Hematopoietic multipotent progenitor cell treated with erythropoietin and hydrocortisone succinate and interleukin-3 and kit ligand, for 17 days (in vitro differentiated cells): Measurements from ENCODE around the gene ZNF646.

Experiments
- DNase-seq: peaks from one replicate; pipeline ENCODE4 v3.0.0-alpha.2; 2015; ENCODE audit warnings: low spot score

Gene ZNF646

DNA sequence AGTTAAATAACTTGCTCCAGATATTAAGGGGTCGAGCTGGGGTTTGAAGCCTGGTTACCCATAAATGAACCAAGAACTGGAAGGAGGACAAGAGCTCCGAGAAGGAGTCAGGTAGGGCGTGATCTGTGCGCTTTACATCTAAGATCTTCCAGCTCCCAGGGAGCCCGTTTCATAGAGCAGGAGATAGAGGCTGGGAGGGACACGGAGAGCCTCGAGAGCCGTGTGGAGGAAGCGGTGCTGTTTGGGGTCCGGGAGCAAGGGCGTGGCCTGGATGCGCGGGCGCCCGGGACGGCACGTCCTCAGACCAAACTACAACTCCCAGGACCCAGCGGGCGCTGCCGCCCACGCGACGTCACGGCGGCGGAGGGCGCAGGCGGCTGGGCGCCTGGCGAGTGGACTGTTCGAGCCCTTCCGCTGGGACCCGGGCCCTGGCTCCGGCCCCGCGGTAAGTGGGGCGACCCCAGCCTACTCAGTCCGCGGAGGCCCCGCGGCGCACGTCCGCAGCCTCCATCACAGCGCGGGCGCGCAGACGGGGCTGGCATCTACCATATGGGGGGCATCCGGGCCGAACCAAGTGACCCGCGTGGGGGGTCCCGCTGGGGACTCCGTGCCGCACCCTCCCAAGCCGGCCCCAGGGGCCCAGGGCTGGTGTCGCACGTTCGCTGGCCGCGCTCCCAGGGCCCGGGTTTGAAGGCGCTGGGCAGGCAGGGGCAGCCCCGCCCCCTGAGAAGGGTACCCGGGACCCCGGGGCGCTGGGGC, 34.0 kb downstream of the ZNF646 start, which contains the start of gene BCKDK:
Gene BCKDK (plus strand): TSS at position 352 of the 759 bp plus-strand sequence. CDS start 838 bp downstream, outside the sequence.
- DNase-seq = peak; percentile 65

DNA sequence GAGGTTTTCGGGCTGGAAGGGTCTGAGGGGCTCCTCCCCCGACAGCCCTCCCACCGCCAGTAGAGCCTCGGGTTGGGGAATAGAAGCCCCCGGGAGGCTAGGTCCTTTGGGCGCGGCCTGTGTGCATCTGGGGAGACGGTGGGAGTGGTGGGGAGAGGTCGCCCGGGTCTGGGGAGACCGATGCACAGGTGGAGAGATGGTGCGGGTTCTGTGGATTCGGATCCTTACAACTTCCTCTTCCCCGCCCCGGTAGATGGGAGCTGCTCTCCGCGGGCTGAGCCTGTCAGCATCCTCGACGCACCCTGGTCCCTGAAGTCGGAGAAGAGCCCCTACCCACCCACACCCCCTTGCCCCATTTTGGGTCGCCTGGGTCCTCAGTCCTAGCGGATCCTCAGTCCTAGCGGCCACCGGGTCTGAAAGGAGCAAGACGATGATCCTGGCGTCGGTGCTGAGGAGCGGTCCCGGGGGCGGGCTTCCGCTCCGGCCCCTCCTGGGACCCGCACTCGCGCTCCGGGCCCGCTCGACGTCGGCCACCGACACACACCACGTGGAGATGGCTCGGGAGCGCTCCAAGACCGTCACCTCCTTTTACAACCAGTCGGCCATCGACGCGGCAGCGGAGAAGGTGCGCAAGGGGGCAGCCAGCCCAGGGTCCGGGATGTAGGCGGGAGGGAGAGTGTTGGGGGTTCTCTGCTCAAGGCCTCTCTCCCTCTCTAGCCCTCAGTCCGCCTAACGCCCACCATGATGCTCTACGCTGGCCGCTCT, 34.8 kb downstream of the ZNF646 start:
- no peak for DNase-seq

DNA sequence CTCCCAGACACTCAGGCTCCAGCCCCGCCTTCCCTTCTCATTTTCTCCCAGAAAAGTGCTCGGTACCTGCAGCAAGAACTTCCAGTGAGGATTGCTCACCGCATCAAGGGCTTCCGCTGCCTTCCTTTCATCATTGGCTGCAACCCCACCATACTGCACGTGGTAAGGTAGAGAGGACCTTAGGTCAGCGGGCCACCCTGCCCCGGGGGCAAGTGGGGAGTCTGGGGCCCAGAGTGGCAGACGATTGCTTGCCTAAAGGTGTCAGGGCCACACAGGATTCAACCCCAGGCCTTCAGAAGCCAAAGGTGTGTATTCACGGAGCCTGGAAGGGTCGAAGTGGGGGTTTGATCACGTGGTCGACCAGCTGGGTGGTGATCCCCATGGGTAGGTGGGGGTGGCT, 35.4 kb downstream of the ZNF646 start:
- DNase-seq = no peak

DNA sequence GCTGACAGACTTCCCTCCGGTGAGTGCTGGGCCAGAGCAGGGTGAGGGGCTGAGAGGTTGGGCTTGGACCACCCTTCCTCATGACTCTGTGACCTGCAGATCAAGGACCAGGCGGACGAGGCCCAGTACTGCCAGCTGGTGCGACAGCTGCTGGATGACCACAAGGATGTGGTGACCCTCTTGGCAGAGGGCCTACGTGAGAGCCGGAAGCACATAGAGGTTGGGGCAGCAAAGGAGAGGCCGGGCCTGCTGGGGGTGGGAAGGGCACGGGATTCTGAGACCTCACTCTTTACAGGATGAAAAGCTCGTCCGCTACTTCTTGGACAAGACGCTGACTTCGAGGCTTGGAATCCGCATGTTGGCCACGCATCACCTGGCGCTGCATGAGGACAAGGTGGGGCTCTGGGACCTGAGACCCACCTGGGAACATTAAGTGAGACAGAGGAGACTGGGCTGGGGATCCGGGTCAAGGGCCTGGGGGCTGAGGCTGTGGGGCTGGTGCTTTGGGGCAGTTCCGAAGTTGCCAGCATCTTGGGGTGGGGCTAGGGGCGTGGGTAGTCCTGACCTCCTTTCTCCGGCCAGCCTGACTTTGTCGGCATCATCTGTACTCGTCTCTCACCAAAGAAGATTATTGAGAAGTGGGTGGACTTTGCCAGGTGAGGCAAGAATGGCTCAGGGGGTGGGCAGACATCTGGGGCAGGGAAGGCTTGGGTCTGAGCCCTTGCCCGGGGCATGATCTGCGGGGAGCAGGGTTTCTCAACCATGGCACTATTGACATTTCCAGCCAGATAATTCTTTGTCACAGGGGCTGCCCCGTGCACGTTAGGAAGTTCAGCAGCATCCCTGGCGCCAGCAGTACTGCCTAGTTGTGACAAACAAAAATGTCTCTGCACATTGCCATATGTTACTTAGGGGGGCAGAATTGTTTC, 36.1 kb downstream of the ZNF646 start:
- DNase-seq = no peak

DNA sequence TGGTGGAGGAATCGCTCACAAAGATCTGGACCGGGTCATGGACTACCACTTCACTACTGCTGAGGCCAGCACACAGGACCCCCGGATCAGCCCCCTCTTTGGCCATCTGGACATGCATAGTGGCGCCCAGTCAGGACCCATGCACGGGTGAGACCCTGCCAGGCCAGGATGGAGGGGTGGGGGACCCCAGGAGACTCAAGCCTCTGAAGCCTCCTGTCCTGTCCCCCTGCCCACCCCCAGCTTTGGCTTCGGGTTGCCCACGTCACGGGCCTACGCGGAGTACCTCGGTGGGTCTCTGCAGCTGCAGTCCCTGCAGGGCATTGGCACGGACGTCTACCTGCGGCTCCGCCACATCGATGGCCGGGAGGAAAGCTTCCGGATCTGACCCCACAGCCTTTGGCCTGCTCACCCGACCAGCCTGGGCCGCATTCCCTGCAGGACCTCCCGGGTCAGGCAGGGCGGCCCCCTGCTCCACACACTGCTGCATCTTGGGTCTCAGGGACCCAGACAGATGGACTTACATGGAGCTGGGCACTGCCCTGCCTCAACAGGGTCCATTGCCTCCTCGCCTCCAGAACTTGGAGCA, 37.8 kb downstream of the ZNF646 start:
- DNase-seq = no peak

DNA sequence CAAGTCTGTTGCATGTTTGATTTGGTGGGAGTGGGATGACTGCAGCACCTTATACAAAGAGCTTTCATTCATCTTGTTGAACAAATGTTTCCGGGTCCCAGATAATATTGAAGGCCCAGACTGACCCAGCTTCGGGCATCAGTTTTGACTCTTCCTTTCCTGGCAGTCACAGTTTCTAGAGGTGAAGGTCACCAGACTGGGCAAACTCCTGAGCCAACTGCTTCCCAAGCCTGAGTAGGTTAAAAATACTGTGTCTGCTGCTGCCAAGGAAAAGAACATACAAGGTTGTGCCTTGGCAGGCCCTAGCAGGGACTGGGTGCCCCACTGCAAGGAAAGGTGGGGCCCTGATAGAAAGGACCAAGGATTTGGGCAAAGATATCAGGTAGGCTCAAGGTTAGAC, 38.5 kb downstream of the ZNF646 start:
- DNase-seq = no peak

DNA sequence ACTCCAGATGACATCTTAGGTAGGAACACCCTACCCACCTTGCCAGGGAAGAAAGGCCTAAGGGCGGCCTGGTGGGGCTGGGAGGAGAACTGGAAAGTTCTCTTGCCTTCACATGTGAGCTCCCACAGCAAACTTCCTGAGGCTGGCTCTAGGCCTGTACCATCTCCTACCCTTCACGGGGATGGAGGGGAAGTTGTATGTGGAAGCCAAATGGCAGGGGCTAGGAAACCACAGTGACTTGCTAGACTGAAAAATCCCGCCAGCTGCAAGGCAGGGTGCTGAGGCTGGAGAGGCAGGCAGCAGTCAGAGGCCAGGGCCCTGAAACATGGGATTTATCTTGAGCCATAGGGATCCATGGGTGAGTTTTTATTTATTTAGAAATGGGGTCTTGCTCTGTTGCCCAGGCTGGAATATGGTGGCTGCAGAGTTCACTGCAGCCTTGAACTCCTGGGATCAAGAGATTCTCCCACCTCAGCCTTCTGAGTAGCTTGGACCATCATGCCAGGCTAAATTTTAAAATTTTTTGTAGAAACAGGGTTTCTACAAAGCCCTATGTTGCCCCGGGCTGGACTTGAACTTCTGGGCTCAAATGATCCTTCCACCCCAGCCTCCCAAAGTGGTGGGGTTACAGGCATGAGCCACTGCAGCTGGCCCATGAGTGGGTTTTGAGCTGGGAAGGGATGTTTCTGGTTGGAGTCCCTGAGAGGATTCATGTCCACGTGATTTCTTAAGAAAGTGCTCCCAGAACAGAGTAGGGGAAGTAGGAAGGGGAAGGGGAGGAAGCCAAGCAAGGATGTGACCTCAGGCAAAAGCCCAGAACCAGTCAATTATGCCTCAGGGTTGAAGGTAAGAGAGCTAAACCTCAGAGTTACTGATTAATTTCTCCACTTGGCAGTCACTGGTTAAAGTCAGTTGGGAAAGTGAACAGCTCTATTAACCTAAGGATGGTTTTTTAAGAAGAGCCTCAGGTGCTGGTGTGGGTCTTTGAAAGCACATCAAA, 39.2 kb downstream of the ZNF646 start:
- DNase-seq = no peak

DNA sequence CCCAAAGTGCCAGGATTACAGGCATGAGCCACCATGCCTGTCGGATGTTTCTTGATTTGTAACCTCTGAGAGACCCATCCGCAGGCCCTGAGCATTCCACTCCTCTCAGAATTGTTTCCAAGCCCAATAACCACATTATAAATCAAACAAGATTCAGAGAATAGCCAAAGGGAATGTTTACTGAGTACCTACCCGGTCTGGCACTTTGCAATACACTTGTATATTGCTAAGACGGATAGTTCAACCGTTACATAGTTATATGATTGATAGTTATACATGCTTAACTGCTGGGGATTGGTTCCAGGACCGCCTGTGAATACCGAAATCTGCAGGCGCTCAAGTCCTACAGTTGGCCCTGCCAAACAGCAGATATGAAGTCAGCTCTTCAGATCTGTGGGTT, 40.2 kb downstream of the ZNF646 start:
- DNase-seq = no peak

DNA sequence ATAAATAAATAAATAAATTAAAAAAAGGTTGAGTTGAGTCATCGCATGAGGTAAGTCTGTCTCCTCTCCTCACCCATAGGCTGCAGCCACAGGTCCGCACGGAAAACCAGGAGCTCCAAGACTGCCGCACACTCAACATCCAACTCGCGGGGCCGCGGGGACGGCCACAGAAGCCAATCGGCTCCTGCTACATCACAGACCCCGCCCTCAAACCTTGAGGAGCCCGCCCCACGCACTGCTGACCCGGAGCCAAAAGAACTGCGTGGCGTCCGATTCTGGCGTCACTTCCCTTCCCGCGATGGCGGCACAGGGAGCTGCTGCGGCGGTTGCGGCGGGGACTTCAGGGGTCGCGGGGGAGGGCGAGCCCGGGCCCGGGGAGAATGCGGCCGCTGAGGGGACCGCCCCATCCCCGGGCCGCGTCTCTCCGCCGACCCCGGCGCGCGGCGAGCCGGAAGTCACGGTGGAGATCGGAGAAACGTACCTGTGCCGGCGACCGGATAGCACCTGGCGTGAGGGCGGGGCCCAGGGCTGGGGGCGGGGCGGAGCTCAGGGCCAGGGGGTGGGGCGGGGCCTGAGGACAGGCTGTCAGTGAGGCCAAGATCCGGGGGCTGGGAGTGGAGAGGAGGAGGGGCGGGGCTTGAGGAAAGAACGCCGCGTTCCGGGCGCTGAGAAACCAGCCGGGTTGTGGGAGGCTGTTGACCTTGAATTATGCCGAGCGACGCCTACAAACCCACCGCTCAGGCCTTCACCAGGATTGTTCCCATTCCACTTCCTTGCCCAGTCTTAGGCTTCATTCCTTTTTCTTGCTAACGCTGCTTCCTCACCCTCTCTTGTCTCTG, 43.4 kb downstream of the ZNF646 start, which contains the start of gene KAT8:
Gene KAT8 (plus strand): TSS at position 281 of the 839 bp plus-strand sequence. CDS start 18 bp downstream, at position 299.
- DNase-seq = peak; percentile 99

DNA sequence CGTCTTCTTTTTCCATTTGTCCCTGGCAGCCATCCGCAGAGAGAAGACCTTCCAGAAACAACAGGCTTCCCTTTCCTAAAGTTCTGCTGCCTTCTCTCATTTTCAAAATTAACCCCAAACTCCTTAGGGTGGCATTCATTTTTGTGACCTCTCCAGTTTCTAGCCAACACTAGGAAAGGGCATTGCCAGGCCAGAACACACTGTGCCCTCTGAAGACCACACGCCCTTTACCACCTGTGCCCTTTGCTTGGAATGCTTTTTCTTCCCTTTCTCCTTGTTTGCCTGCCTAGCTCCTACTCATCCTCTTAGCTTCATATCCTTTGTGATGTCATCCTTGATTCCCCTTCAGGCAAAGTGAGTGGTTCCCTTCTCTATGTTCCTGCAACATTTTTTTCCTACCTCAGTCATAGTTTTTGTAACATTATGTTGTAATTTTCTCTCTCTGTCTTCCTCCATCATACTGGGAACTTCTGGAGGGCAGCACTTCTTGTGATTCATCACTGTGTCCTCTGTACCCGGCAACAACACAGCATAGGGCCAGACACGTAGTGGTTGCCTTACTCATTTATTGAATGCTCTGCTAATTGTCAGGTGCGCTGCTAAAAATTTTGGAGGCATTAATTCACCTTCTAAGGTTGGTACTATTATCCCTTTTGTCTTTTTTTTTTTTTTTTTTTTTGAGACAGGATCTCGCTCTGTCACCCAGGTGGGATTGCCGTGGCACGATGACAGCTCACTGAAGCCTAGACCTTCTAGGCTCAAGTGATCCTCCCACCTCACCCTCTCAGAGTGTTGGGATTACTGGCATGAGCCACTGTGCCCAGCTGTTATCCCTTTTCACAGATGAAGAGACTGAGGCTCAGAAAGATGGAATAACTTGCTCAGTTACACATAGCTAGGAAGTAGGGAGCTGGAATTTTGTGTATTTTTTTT, 44.3 kb downstream of the ZNF646 start:
- no peak for DNase-seq

DNA sequence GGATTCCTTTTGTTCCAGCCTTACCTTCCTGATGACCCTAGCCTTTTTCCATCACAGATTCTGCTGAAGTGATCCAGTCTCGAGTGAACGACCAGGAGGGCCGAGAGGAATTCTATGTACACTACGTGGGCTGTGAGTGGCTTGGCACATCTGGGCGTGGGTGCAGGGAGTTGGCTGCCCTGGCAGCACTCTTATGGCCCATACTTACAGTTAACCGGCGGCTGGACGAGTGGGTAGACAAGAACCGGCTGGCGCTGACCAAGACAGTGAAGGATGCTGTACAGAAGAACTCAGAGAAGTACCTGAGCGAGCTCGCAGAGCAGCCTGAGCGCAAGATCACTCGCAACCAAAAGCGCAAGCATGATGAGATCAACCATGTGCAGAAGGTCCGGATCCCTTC, 45.9 kb downstream of the ZNF646 start:
- no peak for DNase-seq

DNA sequence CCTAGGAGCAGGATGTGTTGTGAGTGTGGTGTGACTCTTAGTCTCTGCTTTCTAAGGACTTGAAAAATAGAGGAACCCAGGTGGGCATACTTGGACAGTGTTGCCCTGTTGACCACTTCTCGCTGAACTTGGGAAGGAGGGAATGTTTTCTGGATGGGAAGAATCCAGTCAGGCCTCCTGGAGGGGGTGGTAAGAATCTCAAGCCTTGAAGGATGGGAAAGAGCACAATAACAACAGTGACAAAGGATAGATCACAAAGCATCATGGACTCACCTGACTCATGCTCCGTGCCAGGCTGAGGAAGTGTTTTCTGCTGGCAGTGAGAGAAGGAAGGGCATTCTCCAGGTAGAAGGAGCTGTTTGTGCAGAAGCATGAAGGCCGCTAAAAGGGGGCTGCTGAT, 51.6 kb downstream of the ZNF646 start:
- no peak for DNase-seq

DNA sequence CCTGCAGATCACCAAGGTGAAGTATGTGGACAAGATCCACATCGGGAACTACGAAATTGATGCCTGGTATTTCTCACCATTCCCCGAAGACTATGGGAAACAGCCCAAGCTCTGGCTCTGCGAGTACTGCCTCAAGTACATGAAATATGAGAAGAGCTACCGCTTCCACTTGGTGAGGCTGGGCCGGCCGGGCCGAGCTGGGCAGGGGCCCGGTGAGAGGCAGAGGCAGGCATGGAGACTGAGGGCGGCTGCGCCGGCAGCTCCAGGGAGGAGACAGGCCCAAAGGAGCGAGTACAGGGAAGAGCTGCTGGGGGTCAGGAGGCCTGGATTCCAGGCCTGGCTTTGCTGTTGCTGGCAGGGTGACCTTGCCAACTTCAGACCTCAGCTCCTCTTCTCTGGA, 53.0 kb downstream of the ZNF646 start:
- no peak for DNase-seq

DNA sequence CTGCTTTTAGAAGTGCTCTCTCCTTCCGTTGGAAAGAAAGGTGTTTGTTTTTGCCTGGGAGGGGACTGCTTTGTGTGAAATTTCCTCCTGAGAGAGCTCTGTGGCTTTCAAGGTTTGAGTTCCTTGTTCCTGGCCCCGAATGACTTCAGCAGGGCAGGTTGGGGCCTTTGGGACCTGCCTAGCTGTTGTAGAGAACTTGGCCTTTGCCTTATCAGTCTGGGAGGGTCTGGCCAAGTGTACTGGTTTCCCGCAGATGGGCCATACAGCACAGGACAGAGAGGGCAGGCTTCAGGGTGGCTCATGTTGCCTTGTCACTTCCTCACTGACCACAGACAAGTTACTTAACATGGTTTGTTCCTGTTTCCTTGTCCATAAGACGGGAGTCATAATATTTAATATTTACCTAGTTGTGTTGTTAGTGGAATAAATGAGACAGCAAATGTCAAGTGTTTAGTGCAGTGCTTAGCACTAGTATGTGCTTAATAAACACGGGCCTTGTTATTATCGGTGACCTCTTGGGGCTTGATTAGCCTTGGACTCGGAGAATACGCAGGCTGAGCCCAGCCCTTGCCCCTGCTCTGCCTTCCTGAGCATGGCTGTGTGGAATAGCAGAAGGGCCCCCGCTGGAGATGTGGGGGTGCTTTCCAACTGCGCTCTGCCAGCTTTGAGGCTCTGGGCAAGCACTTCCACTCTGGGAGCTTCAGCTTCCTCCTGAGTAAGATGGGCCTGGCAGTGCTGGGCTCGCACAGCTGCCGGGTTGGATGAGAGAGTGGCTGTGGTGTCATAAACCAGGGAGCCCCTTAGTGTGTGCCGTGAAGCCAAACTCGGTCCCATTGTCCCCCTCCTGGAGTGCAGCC, 54.7 kb downstream of the ZNF646 start:
- DNase-seq = peak; percentile 39

DNA sequence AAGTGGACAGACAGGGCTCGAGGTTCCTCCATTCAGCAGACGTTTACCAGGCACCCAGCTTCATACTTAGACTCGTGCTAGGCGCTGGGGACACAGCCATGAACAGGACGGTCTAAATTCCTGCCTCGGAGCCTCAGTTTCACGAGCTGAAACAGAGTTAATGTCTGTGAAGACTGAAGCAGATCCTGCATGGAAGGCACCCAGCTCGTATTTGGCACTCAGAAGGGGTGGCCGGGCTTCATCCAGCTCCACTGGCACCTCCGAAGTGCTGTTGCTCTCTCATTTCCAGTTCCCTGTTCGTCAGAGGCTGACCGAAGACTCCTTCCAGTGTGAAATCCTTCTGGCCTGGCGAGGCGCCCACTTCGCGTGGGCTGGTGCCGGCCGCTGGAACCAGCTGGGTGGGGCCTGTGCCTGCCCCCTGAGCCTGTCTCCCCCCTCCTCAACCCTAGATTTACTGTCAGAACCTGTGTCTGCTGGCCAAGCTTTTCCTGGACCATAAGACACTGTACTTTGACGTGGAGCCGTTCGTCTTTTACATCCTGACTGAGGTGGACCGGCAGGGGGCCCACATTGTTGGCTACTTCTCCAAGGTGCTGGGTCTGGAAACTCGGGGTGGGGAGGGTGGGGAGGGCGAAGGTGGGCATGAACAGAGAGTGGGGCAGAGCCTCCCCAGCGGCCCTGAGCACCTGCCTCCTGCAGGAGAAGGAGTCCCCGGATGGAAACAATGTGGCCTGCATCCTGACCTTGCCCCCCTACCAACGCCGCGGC, 55.5 kb downstream of the ZNF646 start:
- no peak for DNase-seq

DNA sequence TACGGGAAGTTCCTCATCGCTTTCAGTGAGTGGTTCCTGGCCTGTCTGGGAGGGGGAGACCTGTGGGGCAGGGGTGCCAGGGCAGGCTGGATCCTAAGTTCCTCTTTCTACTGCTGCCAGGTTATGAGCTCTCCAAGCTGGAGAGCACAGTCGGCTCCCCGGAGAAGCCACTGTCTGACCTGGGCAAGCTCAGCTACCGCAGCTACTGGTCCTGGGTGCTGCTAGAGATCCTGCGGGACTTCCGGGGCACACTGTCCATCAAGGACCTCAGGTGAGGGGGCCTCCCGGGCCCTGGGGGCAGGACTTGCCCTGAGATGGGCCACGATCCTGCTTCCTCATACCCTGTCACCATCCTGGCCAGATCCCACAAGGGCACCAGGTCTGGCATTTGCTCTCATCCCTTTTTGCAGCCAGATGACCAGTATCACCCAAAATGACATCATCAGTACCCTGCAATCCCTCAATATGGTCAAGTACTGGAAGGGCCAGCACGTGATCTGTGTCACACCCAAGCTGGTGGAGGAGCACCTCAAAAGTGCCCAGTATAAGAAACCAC, 56.2 kb downstream of the ZNF646 start:
- DNase-seq = no peak
